Prostate gland (tissue), 2 donors: ENCODE data around the gene LUZP1. TPM values are rescaled to one million over a fixed set of nuclear protein-coding genes. Genes with fewer than 3 reads are reported as not detected.

Experiments used
- DNase-seq: peaks from one replicate; pipeline ENCODE4 v3.0.0-alpha.2; 2019; ENCODE audit warnings: low spot score
- H3K27ac ChIP-seq, 2 donors: fragments of 200-600 bp; sonication (generic); 2 replicates each; pipeline ENCODE4 v1.5.1; 2017 to 2019
- H3K27me3 ChIP-seq: fragments of 200-600 bp; sonication (generic); replicated peaks from 2 replicates; pipeline ENCODE4 v1.5.1; 2019; ENCODE audit not compliant: insufficient read depth
- H3K36me3 ChIP-seq, 2 donors: fragments of 200-600 bp; sonication (generic); 1 replicate in 1 of 2; 2 replicates in 1 of 2; pipeline versions ENCODE4 v1.5.1 to v1.8.1; 2017 to 2019
- H3K4me1 ChIP-seq: fragments of 200-600 bp; sonication (generic); replicated peaks from 2 replicates; pipeline ENCODE4 v1.5.1; 2019
- H3K4me3 ChIP-seq, 2 donors: fragments of 200-600 bp; sonication (generic); 2 replicates each; pipeline ENCODE4 v1.5.1; 2017 to 2019
- H3K9me3 ChIP-seq: fragments of 200-600 bp; sonication (generic); 2 replicates; pipeline ENCODE4 v1.5.1; 2017
- CTCF ChIP-seq, 4 experiments: fragments of 200-600 bp in 2 of 4; fragments of 450-650 bp in 2 of 4; sonication (generic) in 2 of 4; IDR thresholded peaks; 1 replicate in 3 of 4; 2 replicates in 1 of 4; pipeline ENCODE4 v1.5.1; 2016 to 2019; ENCODE audit warnings: antibody characterized with exemption in 4 of 4, mild to moderate bottlenecking in 2 of 4, moderate library complexity in 2 of 4
- POLR2A ChIP-seq: fragments of 450-650 bp; IDR thresholded peaks from one replicate; pipeline ENCODE4 v1.6.1; 2016; ENCODE audit warnings: antibody characterized with exemption, mild to moderate bottlenecking
- POLR2AphosphoS5 ChIP-seq: sonication (generic); formaldehyde crosslinking; IDR thresholded peaks from one replicate; pipeline ENCODE4 v1.6.1; 2017; ENCODE audit warnings: antibody characterized with exemption
- WGBS: methylation state at CpG from one replicate; pipeline ENCODE4 v1.1.5; 2018; 5-methylcytosine and 5-hydroxymethylcytosine counted together
- intact Hi-C: fragments of 100-400 bp; cut with DNase I; formaldehyde crosslinking; loops from one replicate; pipeline ENCODE4 v1.14.2; 2022
- total RNA-seq, 2 donors: library from RNA; depleted of rRNA; stranded (reverse); fragments of >200 nt; gene quantifications; one replicate each; pipeline ENCODE4 v1.1.0, GENCODE V29; 2016

LUZP1 gene
- total RNA-seq, 2 donors from 2014 or later, result 16.9 to 17.5 TPM

- Histone ChIP-seq H3K27me3 (no peaks in the 10 kb centered on the region), H3K9me3 (no peaks in the 10 kb centered on the region), H3K4me1 (no peaks in the 10 kb centered on the region), H3K36me3 (no peaks in the 10 kb centered on the region), H3K27ac (no peak overlapping the region), H3K4me3 (no peak overlapping the region)
- TF ChIP-seq CTCF (IDR thresholded peaks at IDR 0.05), result no peak
- TF ChIP-seq POLR2A, result no peak
- no peak for TF ChIP-seq POLR2AphosphoS5
- intact Hi-C loops, result loop anchor here (5.0 kb wide), 1 partner anchor 65 kb away; the partner anchor contains the start of gene LUZP1
- no peak for DNase-seq
- 60% methylated on average over 2 of the region's 2 CpGs for whole genome bisulfite sequencing
Observed at GRCh38 chr1:23101887-23102286, 66.8 kb downstream of the LUZP1 start.

GRCh38 chr1:23101101-23101827 is 67.4 kb downstream of the LUZP1 start:
- Histone ChIP-seq H3K9me3 (no peaks in the 10 kb centered on the region), H3K27me3 (no peaks in the 10 kb centered on the region), H3K4me3 (no peak overlapping the region), H3K27ac (no peak overlapping the region), H3K36me3 (no peaks in the 10 kb centered on the region), H3K4me1 (no peaks in the 10 kb centered on the region)
- 88% methylated on average over 3 of the region's 3 CpGs for WGBS
- DNase-seq, result no peak
- intact Hi-C loops, result loop anchor here (5.0 kb wide), 1 partner anchor 66 kb away; the partner anchor contains the start of gene LUZP1
- TF ChIP-seq POLR2A (no peak), CTCF (IDR thresholded peaks at IDR 0.05) (no peak), POLR2AphosphoS5 (no peak)

GRCh38 chr1:23100074-23100748 is 68.4 kb downstream of the LUZP1 start:
- intact Hi-C loops, result loop anchor here (5.0 kb wide), 1 partner anchor 67 kb away; the partner anchor contains the start of gene LUZP1

GRCh38 chr1:23099171-23099536 is 69.5 kb downstream of the LUZP1 start:
- Histone ChIP-seq H3K4me3 (no peak overlapping the region), H3K27me3 (no peaks in the 10 kb centered on the region), H3K9me3 (no peaks in the 10 kb centered on the region), H3K4me1 (no peaks in the 10 kb centered on the region), H3K27ac (no peak overlapping the region), H3K36me3 (no peaks in the 10 kb centered on the region)
- TF ChIP-seq POLR2A (no peak), POLR2AphosphoS5 (no peak), CTCF (IDR thresholded peaks at IDR 0.05) (no peak)
- DNase-seq, result no peak
- WGBS, result 72% methylated on average over 1 of the region's 1 CpG
- intact Hi-C loops, result loop anchor here (2.0 to 10.0 kb wide), 3 partner anchors 86 to 306 kb away; no protein-coding TSS in a partner anchor

More at GRCh38 chr1:23100074-23100748, 68.4 kb downstream of the LUZP1 start:
- TF ChIP-seq POLR2AphosphoS5, result no peak
- no peak for TF ChIP-seq CTCF (IDR thresholded peaks at IDR 0.05)
- no peak for TF ChIP-seq POLR2A
- Histone ChIP-seq H3K27me3 (no peaks in the 10 kb centered on the region), H3K9me3 (no peaks in the 10 kb centered on the region), H3K4me3 (no peak overlapping the region), H3K4me1 (no peaks in the 10 kb centered on the region), H3K36me3 (no peaks in the 10 kb centered on the region), H3K27ac (no peak overlapping the region)
- no peak for DNase-seq
- WGBS, result 61% methylated on average over 3 of the region's 3 CpGs
